GM19467 (cell line): Measurements from ENCODE around the gene CASKIN2.
"Not testable (repeated sequence)": the region's sequence is repeated elsewhere in the genome, so short reads cannot be mapped to it uniquely, and the experiment has no call there.

Experiments used
- ATAC-seq: cut with Tn5 transposase; IDR thresholded peaks from one replicate; pipeline ENCODE4 v1.9.1; 2021; ENCODE audit warnings: mild to moderate bottlenecking, moderate library complexity; ENCODE audit not compliant: unreplicated experiment

CASKIN2 gene

DNA sequence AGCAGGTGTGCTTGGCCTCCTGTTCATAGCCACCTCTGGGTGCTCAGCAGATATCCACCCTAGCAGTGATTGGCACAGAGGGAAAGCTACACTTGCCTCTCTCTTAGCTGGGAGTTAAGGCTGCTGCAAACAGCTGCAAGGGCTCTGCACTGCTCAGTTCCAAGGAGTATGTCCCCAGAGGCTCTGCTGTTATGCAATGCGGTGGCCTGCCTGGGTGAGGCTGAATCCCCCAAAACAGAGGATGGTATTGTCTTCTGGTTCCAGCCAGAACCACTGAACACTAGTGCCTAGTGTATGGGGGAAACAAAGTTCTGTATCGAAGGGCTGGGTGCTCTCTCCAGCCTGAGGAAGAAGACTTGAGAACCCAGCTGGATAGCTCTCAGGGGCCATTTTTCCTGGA is 42.1 kb downstream of the CASKIN2 start:
- ATAC-seq = no peak

DNA sequence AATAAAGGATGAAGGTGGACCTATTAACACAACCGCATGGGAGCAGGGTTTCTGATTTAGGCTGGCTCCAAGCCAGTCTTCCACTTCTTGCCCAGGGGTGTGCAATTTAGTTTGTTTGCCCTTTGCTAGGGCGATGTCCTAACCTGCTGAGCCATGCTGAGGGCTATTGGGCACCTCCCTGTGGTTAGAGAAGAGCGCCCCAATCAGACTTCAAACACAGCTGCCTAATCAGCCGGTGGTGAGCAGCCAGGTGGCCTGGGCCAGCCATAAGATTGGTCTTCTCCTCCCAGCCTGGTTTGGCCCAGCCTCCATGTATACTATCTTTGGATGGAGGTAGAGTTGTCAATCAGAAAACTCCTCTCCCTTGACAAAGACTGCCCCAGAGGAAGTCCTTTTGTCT is 43.2 kb downstream of the CASKIN2 start:
- ATAC-seq = no peak

DNA sequence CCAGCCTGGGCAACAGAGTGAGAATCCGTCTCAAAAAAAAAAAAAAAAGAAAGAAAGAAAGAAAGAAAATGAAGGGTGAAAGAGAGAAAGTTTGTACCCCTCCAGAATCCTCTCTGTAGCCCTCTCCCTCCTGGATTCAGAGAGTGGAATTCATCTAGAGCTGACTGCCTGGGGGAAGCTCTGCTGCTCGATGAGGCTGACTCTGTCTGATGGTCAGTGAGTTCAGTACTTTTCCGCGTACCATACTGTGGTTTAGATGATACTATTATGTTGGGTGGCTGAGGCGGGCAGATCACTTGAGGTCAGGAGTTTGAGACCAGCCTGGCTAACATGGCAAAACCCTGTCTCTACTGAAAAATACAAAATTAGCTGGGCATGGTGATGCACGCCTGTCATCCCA is 44.1 kb downstream of the CASKIN2 start:
- ATAC-seq = no peak

DNA sequence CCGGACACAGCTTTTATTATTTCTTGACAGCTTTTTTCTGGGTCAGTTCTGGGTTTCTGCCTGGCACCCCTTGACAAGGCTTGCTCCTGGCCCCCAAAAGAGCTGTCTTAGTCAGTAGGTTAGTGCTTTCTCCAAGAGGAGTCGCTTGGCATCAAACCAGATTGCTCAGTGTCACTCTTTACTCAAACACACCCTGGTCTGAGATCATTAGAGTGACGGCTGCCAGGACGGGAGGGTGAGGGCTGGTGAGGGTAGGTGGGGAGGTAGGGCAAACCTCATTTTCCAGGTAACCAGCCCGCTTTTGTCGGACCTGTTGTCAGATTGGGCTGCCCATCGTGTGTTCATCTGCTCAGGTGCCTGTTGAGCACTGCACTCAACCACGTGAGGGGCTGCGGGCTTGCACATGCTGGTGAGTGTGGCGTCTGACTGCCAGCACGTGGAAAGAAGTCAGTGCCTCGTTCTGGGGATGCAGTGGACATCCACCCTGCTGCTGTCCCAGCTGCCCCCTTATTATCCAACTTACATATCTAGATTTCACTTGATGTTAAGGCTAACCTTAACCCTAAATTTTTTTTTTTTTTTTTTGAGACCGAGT is 46.5 kb downstream of the CASKIN2 start:
- ATAC-seq = no peak

DNA sequence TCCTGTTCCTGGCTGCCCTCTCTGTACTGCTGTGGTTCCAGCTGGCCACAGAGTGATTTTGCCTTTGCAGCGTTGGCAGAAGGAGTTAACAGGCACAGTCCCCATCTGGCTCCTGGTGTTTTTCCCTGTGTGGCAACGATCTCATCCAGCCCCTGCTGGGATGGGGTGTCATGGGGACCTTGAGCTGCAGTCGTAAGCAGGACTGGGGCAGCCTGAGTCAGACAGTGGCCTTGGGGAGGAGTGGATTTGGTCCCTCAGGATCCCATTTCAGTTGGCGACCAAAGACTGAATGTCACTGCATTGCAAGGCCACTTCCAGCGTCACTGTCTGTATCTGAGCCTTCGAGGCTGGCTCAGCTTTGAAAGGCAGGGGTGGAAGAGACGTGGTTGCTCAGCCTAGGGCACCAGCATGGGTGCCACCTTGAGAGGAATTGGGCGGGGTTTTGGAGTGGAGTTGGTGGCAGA is 47.0 kb downstream of the CASKIN2 start:
- no peak for ATAC-seq

DNA sequence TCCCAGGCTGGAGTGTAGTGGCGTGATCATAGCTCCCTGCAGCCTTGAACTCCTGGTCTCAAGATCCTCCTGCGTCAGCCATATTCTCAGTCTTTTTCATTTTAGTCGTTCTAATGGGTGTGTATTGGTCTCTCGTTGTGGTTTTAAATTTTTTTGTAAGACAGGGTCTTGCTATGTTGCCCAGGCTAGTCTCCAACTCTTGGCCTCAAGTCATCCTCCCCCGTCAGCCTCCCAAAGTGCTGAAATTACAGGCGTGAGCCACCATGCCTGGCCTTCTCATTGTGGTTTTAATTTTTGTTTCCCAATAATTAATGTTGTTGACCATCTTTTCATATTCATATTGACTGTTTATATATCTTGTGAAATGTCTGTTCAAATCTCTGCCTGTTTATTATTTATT is 50.3 kb downstream of the CASKIN2 start:
- no peak for ATAC-seq

DNA sequence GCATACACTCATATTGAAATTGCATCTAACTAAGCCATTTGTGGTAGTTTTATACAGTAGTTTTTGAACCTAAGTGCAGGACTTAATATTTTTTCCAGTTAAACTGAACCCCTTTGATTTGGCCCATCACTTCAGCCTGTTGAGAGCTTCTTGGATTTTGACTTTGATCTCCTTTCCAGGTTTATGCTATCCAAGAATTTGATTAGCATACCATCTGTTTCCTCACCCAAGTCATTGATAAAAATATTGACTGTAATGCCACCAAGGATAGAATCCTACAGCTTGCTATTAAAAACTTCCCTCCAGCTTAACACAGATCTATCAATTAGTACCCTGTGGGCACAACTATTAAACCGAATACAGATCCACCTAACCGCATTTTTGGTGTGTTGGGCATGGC is 51.7 kb downstream of the CASKIN2 start:
- no peak for ATAC-seq

- no peak for ATAC-seq
Measured at GRCh38 chr17:75460295-75460694, 55.0 kb downstream of the CASKIN2 start.

- no peak for ATAC-seq
Measured at GRCh38 chr17:75459590-75460267, 55.6 kb downstream of the CASKIN2 start.

DNA sequence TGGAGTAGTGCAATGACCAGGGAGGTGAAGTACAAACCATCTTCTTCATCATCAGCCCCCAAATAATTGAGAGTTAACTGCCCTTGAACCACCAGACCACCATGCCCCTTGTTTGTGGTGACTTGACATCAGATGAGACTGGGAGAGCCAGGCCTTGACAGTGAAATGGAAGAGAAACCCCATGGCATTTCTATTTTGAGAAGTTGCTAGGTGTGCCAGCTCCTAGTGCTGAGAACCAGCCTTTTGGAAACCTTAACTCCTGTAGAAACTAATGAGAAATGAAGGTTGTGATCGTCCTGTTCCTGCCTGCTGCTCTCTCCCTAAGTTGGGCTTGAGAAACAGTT is 56.1 kb downstream of the CASKIN2 start:
- no peak for ATAC-seq

DNA sequence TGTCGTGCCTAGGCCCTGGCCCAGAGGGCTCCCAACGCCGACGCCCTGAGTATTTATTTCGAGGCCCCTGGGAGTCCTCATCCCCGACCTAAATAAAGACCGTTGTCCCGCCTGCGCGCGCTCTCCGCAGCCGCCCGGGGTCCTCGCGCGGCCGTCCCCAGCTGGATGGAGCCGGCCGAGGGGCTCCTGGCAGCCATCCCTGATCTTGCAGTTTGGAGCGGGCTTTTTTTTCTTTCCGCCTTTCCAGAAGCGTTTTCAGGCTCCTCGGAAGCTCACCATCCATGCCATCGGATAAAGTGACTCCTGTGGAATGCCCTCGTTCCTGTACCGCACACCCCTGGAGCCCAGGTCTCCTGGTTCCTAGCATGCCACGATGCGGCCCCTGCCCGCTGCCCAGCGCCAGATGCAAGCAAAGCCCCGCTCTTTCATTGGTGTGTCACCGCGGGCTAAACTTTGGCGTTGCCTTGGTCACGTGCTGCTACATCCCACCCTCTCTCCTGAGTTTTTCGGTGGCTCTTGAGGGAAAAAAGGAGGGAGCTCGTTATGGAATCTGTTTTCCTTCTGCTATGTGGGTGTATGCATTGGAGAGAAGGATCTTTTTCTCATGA is 58.2 kb downstream of the CASKIN2 start:
- no peak for ATAC-seq

GRCh38 chr17:75456417-75457046 is 58.8 kb downstream of the CASKIN2 start, which contains the start of gene TMEM94:
Gene TMEM94 (plus strand): TSS chr17:75456635. CDS start chr17:75471906, 15,271 bp downstream.
- ATAC-seq = peak; percentile 83

- ATAC-seq = peak; percentile 6
Measured at GRCh38 chr17:75456039-75456416, 59.3 kb downstream of the CASKIN2 start.

- ATAC-seq = not testable (repeated sequence)
Measured at GRCh38 chr17:75454672-75455071, 60.7 kb downstream of the CASKIN2 start.

DNA sequence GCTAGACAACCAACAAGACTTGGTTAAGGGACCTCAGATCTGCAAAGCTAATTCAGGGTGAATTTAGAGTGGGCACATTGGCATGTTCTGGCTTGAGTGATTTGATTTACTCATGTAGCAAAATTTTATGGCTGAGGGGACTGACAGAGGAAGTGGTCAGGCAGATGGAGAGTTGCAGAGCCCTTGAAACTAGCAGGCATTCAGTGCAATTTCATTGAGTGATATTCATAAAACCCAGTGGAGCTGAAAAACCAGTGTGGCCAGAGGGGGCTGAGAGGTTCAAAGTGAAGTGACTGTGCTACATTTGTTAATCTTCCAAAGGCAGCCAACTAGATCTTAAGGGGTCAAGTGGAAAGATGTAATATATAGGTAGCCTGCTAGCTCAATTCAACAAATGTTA is 61.1 kb downstream of the CASKIN2 start:
- no peak for ATAC-seq

- no peak for ATAC-seq
Measured at GRCh38 chr17:75450270-75450669, 65.1 kb downstream of the CASKIN2 start.
